ENCODE data around the gene KRTAP10-7. TPM values are rescaled to one million over a fixed set of nuclear protein-coding genes. Genes with fewer than 3 reads are reported as not detected.
"Not testable (repeated sequence)": the region's sequence is repeated elsewhere in the genome, so short reads cannot be mapped to it uniquely, and the experiment has no call there.

KRTAP10-7 gene
- total RNA-seq, 3 donors from 2014 or later: not detected

DNA sequence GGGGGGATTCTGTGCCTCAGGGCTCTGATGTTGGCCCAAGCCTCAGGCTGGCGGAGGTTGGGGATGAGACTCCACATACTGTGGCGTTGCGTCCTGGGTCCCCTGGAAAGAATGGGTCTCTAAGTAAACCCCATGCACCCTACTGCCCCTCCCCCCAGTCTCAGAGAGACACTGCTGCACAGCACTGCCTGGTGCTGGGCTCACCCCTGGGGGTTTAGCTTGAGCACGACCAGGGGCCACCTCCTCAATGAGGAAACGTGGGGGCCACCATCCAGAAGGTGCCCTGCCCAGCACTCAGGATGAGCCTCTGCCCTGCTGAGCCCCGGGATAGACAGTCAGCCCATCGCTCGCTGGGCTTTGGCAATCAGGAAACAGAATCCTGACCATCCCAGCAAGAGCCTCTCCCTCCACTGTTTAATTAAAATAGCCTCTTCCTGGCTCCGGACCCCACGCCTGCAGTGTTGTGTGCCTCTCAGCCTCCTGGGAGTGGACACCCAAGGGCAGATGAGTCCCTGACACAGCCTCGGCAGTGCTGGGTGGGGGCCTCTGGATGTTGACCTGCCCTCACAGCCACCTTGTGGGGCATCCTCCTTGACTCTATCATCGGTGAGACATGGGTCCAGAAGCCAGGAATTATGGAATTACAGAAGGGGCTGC is 30.4 kb upstream of the KRTAP10-7 start:
- H3K4me3 ChIP-seq: no peak overlapping the region
- intact Hi-C loops (cut with DNase I, micrococcal nuclease): no loop called here
- ATAC-seq (no peak), DNase-seq (no peak)
- peaks cover 7% of the 10 kb centered on the region for H3K4me1 ChIP-seq (ENCODE audit: low read depth)
- H3K36me3 ChIP-seq (ENCODE audit: low read depth): no peaks in the 10 kb centered on the region
- TF ChIP-seq, protein P1, sequence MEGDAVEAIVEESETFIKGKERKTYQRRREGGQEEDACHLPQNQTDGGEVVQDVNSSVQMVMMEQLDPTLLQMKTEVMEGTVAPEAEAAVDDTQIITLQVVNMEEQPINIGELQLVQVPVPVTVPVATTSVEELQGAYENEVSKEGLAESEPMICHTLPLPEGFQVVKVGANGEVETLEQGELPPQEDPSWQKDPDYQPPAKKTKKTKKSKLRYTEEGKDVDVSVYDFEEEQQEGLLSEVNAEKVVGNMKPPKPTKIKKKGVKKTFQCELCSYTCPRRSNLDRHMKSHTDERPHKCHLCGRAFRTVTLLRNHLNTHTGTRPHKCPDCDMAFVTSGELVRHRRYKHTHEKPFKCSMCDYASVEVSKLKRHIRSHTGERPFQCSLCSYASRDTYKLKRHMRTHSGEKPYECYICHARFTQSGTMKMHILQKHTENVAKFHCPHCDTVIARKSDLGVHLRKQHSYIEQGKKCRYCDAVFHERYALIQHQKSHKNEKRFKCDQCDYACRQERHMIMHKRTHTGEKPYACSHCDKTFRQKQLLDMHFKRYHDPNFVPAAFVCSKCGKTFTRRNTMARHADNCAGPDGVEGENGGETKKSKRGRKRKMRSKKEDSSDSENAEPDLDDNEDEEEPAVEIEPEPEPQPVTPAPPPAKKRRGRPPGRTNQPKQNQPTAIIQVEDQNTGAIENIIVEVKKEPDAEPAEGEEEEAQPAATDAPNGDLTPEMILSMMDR (IDR thresholded peaks at IDR 0.05): no peak
- no peaks in the 10 kb centered on the region for H3K9me3 ChIP-seq

DNA sequence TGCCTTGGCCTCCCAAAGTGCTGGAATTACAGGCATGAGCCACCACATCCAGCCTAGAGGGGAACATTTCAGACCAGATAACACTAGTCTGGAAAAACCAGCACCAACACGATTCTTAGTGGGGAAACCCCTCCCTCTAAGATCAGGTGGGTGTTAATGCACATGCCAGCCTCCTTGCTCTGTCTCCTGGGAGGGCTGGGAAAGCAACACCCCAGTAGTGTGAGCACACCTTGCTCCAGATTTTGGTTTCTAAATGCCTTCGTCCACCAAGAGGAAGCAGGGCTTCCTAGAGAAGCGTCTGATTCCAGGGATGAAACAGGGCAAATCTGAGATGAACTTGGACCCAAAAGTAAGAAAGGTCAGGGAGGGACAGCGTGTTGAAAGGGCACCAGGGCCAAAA is 29.1 kb upstream of the KRTAP10-7 start:
- H3K4me1 ChIP-seq (ENCODE audit: low read depth): peaks cover 7% of the 10 kb centered on the region
- ATAC-seq: no peak
- no peaks in the 10 kb centered on the region for H3K9me3 ChIP-seq
- intact Hi-C loops (cut with DNase I, micrococcal nuclease): no loop called here
- no peak for DNase-seq
- TF ChIP-seq, protein P1 (IDR thresholded peaks at IDR 0.05): no peak
- no peaks in the 10 kb centered on the region for H3K36me3 ChIP-seq (ENCODE audit: low read depth)
- H3K4me3 ChIP-seq: no peak overlapping the region

DNA sequence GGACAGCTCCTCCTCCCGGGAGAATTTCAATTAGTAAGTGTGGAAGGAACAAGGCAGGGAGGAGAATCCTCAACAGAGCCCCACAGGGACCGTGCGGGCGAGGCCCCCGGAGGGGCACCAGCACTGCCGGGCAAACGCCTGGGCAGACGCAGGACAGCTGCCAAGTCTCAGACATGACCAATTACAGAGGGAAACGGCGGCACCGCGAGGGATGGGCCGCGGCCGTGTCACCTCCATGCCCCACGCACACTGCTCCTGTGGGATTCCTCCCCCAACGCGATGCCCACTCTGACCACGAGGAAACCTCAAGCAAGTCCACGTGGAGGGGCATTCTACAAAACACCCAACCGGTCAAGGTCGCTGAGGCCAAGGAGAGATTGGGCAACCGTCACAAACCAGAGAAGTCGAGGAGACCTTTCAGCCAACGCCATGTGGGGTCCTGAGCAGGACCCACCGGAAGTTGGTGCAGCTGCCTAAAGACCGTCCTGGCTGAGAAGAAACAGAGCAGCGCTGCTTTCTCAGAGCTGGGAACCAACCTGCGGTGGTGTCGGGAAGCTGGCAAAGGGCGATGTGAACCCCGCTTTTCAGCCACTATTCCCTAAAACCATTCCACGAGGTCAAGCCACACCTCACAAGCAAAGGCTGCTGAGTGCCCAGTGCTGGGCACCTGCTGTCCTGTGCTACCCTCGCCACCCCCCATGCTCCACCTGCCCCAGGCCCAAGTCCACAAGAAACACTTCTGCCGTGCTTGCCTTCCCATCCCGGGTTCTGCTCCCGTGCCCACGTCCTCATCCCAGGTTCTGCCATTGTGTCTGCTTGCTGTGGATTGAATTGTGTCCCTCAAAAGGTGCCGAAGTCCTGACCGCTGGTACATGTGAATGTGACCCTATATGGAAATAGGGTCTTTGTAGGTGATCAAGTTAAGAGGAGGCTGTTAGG is 28.3 kb upstream of the KRTAP10-7 start:
- DNase-seq: no peak
- no peaks in the 10 kb centered on the region for H3K36me3 ChIP-seq (ENCODE audit: low read depth)
- H3K4me1 ChIP-seq (ENCODE audit: low read depth): peaks cover 7% of the 10 kb centered on the region
- H3K9me3 ChIP-seq: peaks cover 3% of the 10 kb centered on the region
- H3K4me3 ChIP-seq: no peak overlapping the region
- no peak for ATAC-seq
- intact Hi-C loops (cut with DNase I, micrococcal nuclease): no loop called here
- TF ChIP-seq, protein P1 (IDR thresholded peaks at IDR 0.05): no peak

DNA sequence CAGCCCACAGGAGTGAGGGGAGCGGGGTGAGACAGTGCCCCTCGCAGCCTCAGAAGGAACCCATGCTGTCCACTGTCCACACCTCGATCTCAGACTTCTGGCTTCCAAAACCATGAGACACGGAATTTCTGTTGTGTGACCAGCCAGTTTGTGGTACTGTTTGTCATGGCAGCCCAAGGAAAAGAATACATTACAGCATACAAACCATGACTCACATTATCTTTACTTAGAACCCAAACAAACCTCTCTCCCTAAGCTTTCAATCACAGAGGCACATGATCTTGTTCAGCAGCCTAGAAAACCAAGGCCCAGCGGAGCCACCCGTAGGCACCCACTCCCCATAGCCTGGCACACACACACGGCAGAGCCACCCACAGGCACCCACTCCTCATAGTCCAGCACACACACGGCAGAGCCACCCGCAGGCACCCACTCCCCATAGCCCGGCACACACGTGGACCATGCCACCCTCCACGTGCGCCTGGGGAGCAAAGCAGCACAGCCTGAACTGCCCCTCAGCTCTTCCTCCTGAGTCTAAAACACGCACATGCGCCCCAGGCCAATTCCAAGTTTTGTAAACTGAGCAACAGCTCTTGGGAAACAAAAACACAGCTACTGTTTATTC is 27.3 kb upstream of the KRTAP10-7 start:
- Histone ChIP-seq H3K36me3 (ENCODE audit: low read depth) (no peaks in the 10 kb centered on the region), H3K4me3 (no peak overlapping the region), H3K9me3 (peaks cover 3% of the 10 kb centered on the region), H3K4me1 (ENCODE audit: low read depth) (peaks cover 7% of the 10 kb centered on the region)
- intact Hi-C loops (cut with DNase I, micrococcal nuclease): no loop called here
- ATAC-seq (no peak), DNase-seq (no peak)
- TF ChIP-seq, protein P1 (IDR thresholded peaks at IDR 0.05): no peak

DNA sequence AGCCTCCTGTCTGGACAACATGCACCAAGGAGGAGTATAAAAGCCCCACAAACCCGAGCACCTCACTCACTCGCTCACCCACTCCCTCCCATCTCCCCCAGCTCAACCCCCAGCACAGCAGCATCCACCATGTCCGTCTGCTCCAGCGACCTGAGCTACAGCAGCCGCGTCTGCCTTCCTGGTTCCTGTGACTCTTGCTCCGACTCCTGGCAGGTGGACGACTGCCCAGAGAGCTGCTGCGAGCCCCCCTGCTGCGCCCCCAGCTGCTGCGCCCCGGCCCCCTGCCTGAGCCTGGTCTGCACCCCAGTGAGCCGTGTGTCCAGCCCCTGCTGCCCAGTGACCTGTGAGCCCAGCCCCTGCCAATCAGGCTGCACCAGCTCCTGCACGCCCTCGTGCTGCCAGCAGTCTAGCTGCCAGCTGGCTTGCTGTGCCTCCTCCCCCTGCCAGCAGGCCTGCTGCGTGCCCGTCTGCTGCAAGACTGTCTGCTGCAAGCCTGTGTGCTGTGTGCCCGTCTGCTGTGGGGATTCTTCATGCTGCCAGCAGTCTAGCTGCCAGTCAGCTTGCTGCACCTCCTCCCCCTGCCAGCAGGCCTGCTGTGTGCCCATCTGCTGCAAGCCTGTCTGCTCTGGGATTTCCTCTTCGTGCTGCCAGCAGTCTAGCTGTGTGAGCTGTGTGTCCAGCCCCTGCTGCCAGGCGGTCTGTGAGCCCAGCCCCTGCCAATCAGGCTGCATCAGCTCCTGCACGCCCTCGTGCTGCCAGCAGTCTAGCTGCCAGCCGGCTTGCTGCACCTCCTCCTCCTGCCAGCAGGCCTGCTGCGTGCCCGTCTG is 26.6 kb upstream of the KRTAP10-7 start, which contains the start of gene KRTAP10-4:
Gene KRTAP10-4 (plus strand): TSS at position 100 of the 827 bp plus-strand sequence. CDS start 30 bp downstream, at position 130.
- DNase-seq; intact Hi-C loops (cut with DNase I, micrococcal nuclease); H3K4me3 ChIP-seq; H3K9me3 ChIP-seq; H3K36me3 ChIP-seq (ENCODE audit: low read depth); H3K4me1 ChIP-seq (ENCODE audit: low read depth): not testable (repeated sequence)
- ATAC-seq: peak; percentile 6

Data from mucosa of descending colon (tissue), 3 donors.